HG03108 (cell line): ENCODE results near the gene IL19.

Experiments used
- ATAC-seq: cut with Tn5 transposase; IDR thresholded peaks from one replicate; pipeline ENCODE4 v1.9.1; 2021; ENCODE audit warnings: moderate library complexity; ENCODE audit not compliant: unreplicated experiment

Gene IL19

GRCh38 chr1:206770531-206771337 is at the start of gene IL19:
TSS of gene IL19 (plus strand) at chr1:206770773. CDS start at chr1:206836663, 65,890 bp downstream.
- ATAC-seq: no peak

GRCh38 chr1:206721454-206721853 is 49.1 kb upstream of the IL19 start:
- no peak for ATAC-seq

- ATAC-seq: no peak
Observed at GRCh38 chr1:206722751-206723461, 47.7 kb upstream of the IL19 start.

- ATAC-seq: no peak
Observed at GRCh38 chr1:206723462-206723804, 47.1 kb upstream of the IL19 start.

GRCh38 chr1:206723805-206724472 is 46.6 kb upstream of the IL19 start:
- ATAC-seq: no peak

- ATAC-seq: no peak
Observed at GRCh38 chr1:206725109-206725963, 45.2 kb upstream of the IL19 start.

GRCh38 chr1:206727981-206728696 is 42.4 kb upstream of the IL19 start:
- ATAC-seq: no peak

GRCh38 chr1:206728697-206728987 is 41.9 kb upstream of the IL19 start:
- no peak for ATAC-seq

GRCh38 chr1:206729050-206729449 is 41.5 kb upstream of the IL19 start:
- ATAC-seq: no peak

- ATAC-seq: no peak
Observed at GRCh38 chr1:206729507-206729906, 41.1 kb upstream of the IL19 start.

GRCh38 chr1:206732508-206732907 is 38.1 kb upstream of the IL19 start:
- no peak for ATAC-seq

- no peak for ATAC-seq
Observed at GRCh38 chr1:206732992-206733391, 37.6 kb upstream of the IL19 start.

- ATAC-seq: no peak
Observed at GRCh38 chr1:206734499-206735142, 36.0 kb upstream of the IL19 start.

- ATAC-seq: no peak
Observed at GRCh38 chr1:206735553-206736031, 35.0 kb upstream of the IL19 start.

GRCh38 chr1:206736878-206737728 is 33.5 kb upstream of the IL19 start:
- no peak for ATAC-seq

- no peak for ATAC-seq
Observed at GRCh38 chr1:206737729-206738201, 32.8 kb upstream of the IL19 start.

- no peak for ATAC-seq
Observed at GRCh38 chr1:206738370-206739366, 31.9 kb upstream of the IL19 start.
